ENCODE data around the gene MFSD6. TPM values are rescaled to one million over a fixed set of nuclear protein-coding genes. Genes with fewer than 3 reads are reported as not detected.
"Not testable (repeated sequence)": the region's sequence is repeated elsewhere in the genome, so short reads cannot be mapped to it uniquely, and the experiment has no call there.

Gene MFSD6
- total and polyA plus RNA-seq, 2 of the 8 experiments (the other 6 are each of a cell fraction or from before 2014, with no cell fraction given) = 1.8 to 5.1 TPM

DNA sequence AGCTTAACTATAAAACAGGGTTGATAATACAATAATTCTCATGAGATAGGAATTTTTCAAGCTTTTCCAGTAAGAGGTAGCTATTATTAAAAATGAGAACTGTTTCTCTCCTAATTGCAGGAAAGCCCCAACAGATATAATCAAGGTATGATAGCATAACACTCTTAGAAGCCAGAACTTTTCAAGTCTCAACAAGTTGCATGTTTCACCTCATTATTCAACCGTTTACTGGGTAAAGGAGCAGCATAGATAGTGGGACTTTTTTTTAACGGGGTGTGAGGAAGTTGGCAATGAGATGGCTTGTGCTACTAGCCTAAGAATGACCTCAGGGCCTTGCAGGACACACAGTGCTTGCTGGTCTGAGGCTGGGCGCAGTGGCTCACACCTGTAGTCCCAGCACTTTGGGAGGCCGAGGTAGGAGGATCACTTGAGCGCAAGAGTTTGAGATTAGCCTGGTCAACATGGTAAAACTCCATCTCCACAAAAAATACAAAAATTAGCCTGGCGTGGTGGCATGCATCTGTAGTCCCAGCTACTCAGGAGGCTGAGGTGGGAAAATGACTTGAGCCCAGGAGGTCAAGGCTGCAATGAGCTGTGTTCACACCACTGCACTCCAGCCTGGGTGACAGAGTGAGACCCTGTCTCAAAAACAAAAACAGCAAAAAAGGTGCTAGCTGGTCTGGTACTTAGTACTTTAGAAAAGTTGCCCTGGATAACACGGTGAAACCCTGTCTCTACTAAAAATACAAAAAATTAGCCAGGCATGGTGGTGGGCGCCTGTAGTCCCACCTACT, 49.3 kb upstream of the MFSD6 start:
- H2BK120ac ChIP-seq (replicated peaks; ENCODE audit: low read depth, low read length); H2BK15ac ChIP-seq (ENCODE audit: low read length); H4K8ac ChIP-seq (ENCODE audit: extremely low read depth, insufficient read depth, low read length); H3K27me3 ChIP-seq (replicated peaks in 1 of 4; ENCODE audit: control insufficient read depth in 3 of 4, extremely low read depth in 1 of 4, insufficient read depth in 3 of 4, low read length in 3 of 4); H4K20me1 ChIP-seq (replicated peaks in 1 of 2; ENCODE audit: control insufficient read depth in 1 of 2, insufficient read depth in 2 of 2, low read length in 2 of 2); H3K23me2 ChIP-seq (ENCODE audit: low read depth, low read length); H3K4ac ChIP-seq (replicated peaks; ENCODE audit: insufficient read length, low read depth, low read length); FAIRE-seq; H2AFZ ChIP-seq (ENCODE audit: low read length); H3K14ac ChIP-seq (ENCODE audit: insufficient read length); H2BK5ac ChIP-seq (ENCODE audit: low read depth, low read length); H3K4me2 ChIP-seq (ENCODE audit: insufficient read depth in 1 of 2, low read depth in 2 of 2, low read length in 2 of 2); H4K91ac ChIP-seq (replicated peaks; ENCODE audit: insufficient read length, low read length); H4K5ac ChIP-seq (ENCODE audit: insufficient read length, low read depth, low read length); H3K23ac ChIP-seq (ENCODE audit: insufficient read length); H2AK5ac ChIP-seq (ENCODE audit: low read depth, low read length); H3K9me3 ChIP-seq (ENCODE audit: insufficient read depth in 2 of 2, low read depth in 1 of 2, low read length in 1 of 2); H3K9ac ChIP-seq (replicated peaks in 1 of 4; ENCODE audit: extremely low read depth in 1 of 4, low read depth in 3 of 4, low read length in 3 of 4); H2BK12ac ChIP-seq (ENCODE audit: low read depth, low read length); H3K79me1 ChIP-seq (ENCODE audit: low read depth, low read length); H3K36me3 ChIP-seq (ENCODE audit: control insufficient read depth in 2 of 4, insufficient read depth in 4 of 4, low read length in 3 of 4); H3K18ac ChIP-seq (ENCODE audit: extremely low read depth, low read length); DNase-seq (ENCODE audit: low read depth in 1 of 2, low spot score in 2 of 2); H3K56ac ChIP-seq (replicated peaks; ENCODE audit: insufficient read length, low read depth, low read length); H3K4me3 ChIP-seq (ENCODE audit: extremely low read depth in 1 of 4, insufficient read depth in 2 of 4, low read depth in 3 of 4, low read length in 4 of 4); H3K4me1 ChIP-seq (replicated peaks in 1 of 4; ENCODE audit: control insufficient read depth in 3 of 4, insufficient read depth in 4 of 4, low read length in 3 of 4); H3K79me2 ChIP-seq (ENCODE audit: control insufficient read depth in 1 of 2, insufficient read depth in 2 of 2, low read length in 2 of 2); H2BK20ac ChIP-seq (ENCODE audit: low read length); POLR2A ChIA-PET (ENCODE audit: partially characterized antibody); H3K27ac ChIP-seq (ENCODE audit: low read depth, low read length): not testable (repeated sequence)
- CTCF ChIA-PET (ENCODE audit: partially characterized antibody) = interaction anchor here (1.3 to 1.5 kb wide), 3 partner anchors 8 to 14 kb away, joined by 4 to 5 read pairs (median 4); no protein-coding TSS in a partner anchor
- WGBS, 2 experiments (ENCODE audit: extremely low coverage in 1 of 2, insufficient coverage in 1 of 2, insufficient read length in 1 of 2, insufficient replicate concordance in 2 of 2, low coverage in 1 of 2, low lambda C conversion rate in 2 of 2, missing lambda C conversion rate in 1 of 2) = 97% methylated on average over 8 of the region's 8 CpGs; no CpG with 5 or more reads in 1 of the 2 experiments
